H1 (cell line): ENCODE data around the gene POM121L12. TPM values are rescaled to one million over a fixed set of nuclear protein-coding genes. Genes with fewer than 3 reads are reported as not detected.

Source experiments
- BCL11A ChIP-seq, 2 experiments: IDR thresholded peaks; one replicate each; pipeline ENCODE4 v1.6.1; 2011; ENCODE audit warnings: low read depth in 2 of 2, low read length in 2 of 2, mild to moderate bottlenecking in 2 of 2
- HDAC2 ChIP-seq, 2 experiments: fragments of 300-600 bp in 1 of 2; sonication (generic) in 1 of 2; IDR thresholded peaks; 2 replicates each; pipeline ENCODE4 v1.6.1; 2011 to 2012; ENCODE audit warnings: low read depth in 2 of 2, low read length in 2 of 2, mild to moderate bottlenecking in 2 of 2, moderate library complexity in 2 of 2, borderline replicate concordance in 1 of 2, inconsistent platforms in 1 of 2
- POLR2A ChIP-seq, 2 experiments: IDR thresholded peaks; 1 replicate in 1 of 2; 2 replicates in 1 of 2; pipeline ENCODE4 v1.6.1; 2011; ENCODE audit warnings: low read depth in 2 of 2, low read length in 2 of 2, mild to moderate bottlenecking in 2 of 2; ENCODE audit errors: control extremely low read depth in 1 of 2
- SAP30 ChIP-seq: fragments of 300-600 bp; sonication (generic); IDR thresholded peaks from 2 replicates; pipeline ENCODE4 v1.7.1; 2012; ENCODE audit warnings: low read length, moderate library complexity, mild to moderate bottlenecking, inconsistent platforms; ENCODE audit not compliant: insufficient read depth, insufficient replicate concordance
- TAF7 ChIP-seq: optimal IDR thresholded peaks from 2 replicates; pipeline ENCODE3; 2011; ENCODE audit warnings: low read depth, mild to moderate bottlenecking, inconsistent platforms, low read length, moderate library complexity, borderline replicate concordance
- polyA plus RNA-seq, 7 experiments: library from polyadenylated mRNA; depleted of rRNA in 3 of 7; stranded (reverse) in 5 of 7; unstranded in 2 of 7; fragments of >200 nt in 5 of 7; fragments of 200-250 nt in 2 of 7; gene quantifications; 1 replicate in 5 of 7; 2 replicates in 1 of 7; 4 replicates in 1 of 7; pipeline versions ENCODE4 v1.2.1 to v1.2.3, GENCODE V29; 2011 to 2013; ENCODE audit warnings: missing spikeins in 2 of 7, mixed read lengths in 2 of 7
- total RNA-seq: library from RNA; stranded (reverse); fragmentation: NEBNext Ultra II Directional; extraction: Animal tissue kit (Norgen Biotek cat#: 25700); gene quantifications from 2 replicates; pipeline ENCODE4 v1.2.1, GENCODE V29; 2021
- TF ChIP-seq, protein P1 (sequence below): fragments of 300-600 bp; sonication (generic); IDR thresholded peaks from 2 replicates; pipeline ENCODE4 v1.7.1; 2012; ENCODE audit warnings: low read length, moderate library complexity, mild to moderate bottlenecking, inconsistent platforms; ENCODE audit not compliant: insufficient replicate concordance

POM121L12 gene
- total and polyA plus RNA-seq, 2 of the 8 experiments (the other 6 are each of a cell fraction or from before 2014, with no cell fraction given), result not detected

DNA sequence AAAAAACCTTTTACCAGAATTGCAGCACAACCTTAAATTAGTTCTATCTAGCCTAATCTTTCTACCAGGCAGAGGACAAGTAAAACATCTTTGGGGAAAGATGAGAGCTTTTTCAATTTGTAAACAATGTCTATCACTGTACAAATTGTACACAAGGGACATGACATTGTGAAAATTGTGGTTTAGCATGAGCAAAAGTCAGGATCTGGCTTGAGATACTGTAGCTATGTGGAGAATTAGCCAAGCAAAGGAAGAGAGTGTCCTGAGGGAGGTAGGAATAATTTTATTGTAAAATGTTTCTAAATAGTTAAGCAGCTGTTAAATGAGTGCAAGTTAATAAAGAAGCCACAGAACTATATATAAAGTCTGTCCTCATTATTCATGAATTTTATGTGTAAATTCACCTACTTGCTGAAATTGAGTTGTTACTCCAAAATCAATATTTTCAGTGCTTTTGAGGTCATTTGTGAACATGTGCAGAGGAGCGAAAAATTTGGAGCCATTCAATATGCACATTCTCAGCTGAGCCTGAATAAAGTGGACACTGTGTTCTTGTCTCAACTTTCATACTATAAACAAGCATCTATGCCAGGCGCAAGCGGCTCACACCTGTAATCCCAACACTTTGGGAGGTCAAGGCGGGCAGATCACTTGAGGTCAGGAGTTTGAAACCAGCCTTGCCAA, 42.8 kb upstream of the POM121L12 start (continued):
- TF ChIP-seq BCL11A (IDR thresholded peaks at IDR 0.05; ENCODE audit: low read depth in 2 of 2, low read length in 2 of 2) (no peak), POLR2A (IDR thresholded peaks at IDR 0.05; ENCODE audit: control extremely low read depth in 1 of 2, low read depth in 2 of 2, low read length in 2 of 2) (no peak), HDAC2 (IDR thresholded peaks at IDR 0.05; ENCODE audit: borderline replicate concordance in 1 of 2, low read depth in 2 of 2, low read length in 2 of 2) (no peak), TAF7 (no peak), SAP30 (no peak)
- TF ChIP-seq, protein P1, sequence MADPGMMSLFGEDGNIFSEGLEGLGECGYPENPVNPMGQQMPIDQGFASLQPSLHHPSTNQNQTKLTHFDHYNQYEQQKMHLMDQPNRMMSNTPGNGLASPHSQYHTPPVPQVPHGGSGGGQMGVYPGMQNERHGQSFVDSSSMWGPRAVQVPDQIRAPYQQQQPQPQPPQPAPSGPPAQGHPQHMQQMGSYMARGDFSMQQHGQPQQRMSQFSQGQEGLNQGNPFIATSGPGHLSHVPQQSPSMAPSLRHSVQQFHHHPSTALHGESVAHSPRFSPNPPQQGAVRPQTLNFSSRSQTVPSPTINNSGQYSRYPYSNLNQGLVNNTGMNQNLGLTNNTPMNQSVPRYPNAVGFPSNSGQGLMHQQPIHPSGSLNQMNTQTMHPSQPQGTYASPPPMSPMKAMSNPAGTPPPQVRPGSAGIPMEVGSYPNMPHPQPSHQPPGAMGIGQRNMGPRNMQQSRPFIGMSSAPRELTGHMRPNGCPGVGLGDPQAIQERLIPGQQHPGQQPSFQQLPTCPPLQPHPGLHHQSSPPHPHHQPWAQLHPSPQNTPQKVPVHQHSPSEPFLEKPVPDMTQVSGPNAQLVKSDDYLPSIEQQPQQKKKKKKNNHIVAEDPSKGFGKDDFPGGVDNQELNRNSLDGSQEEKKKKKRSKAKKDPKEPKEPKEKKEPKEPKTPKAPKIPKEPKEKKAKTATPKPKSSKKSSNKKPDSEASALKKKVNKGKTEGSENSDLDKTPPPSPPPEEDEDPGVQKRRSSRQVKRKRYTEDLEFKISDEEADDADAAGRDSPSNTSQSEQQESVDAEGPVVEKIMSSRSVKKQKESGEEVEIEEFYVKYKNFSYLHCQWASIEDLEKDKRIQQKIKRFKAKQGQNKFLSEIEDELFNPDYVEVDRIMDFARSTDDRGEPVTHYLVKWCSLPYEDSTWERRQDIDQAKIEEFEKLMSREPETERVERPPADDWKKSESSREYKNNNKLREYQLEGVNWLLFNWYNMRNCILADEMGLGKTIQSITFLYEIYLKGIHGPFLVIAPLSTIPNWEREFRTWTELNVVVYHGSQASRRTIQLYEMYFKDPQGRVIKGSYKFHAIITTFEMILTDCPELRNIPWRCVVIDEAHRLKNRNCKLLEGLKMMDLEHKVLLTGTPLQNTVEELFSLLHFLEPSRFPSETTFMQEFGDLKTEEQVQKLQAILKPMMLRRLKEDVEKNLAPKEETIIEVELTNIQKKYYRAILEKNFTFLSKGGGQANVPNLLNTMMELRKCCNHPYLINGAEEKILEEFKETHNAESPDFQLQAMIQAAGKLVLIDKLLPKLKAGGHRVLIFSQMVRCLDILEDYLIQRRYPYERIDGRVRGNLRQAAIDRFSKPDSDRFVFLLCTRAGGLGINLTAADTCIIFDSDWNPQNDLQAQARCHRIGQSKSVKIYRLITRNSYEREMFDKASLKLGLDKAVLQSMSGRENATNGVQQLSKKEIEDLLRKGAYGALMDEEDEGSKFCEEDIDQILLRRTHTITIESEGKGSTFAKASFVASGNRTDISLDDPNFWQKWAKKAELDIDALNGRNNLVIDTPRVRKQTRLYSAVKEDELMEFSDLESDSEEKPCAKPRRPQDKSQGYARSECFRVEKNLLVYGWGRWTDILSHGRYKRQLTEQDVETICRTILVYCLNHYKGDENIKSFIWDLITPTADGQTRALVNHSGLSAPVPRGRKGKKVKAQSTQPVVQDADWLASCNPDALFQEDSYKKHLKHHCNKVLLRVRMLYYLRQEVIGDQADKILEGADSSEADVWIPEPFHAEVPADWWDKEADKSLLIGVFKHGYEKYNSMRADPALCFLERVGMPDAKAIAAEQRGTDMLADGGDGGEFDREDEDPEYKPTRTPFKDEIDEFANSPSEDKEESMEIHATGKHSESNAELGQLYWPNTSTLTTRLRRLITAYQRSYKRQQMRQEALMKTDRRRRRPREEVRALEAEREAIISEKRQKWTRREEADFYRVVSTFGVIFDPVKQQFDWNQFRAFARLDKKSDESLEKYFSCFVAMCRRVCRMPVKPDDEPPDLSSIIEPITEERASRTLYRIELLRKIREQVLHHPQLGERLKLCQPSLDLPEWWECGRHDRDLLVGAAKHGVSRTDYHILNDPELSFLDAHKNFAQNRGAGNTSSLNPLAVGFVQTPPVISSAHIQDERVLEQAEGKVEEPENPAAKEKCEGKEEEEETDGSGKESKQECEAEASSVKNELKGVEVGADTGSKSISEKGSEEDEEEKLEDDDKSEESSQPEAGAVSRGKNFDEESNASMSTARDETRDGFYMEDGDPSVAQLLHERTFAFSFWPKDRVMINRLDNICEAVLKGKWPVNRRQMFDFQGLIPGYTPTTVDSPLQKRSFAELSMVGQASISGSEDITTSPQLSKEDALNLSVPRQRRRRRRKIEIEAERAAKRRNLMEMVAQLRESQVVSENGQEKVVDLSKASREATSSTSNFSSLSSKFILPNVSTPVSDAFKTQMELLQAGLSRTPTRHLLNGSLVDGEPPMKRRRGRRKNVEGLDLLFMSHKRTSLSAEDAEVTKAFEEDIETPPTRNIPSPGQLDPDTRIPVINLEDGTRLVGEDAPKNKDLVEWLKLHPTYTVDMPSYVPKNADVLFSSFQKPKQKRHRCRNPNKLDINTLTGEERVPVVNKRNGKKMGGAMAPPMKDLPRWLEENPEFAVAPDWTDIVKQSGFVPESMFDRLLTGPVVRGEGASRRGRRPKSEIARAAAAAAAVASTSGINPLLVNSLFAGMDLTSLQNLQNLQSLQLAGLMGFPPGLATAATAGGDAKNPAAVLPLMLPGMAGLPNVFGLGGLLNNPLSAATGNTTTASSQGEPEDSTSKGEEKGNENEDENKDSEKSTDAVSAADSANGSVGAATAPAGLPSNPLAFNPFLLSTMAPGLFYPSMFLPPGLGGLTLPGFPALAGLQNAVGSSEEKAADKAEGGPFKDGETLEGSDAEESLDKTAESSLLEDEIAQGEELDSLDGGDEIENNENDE, result no peak
- TF ChIP-seq, all 59 proteins: peak for 0
